Activated T-helper 17 cell treated with anti-CD3 and anti-CD28 coated beads, Interleukin-2, amount 50 U/mL, for 72 hours (primary cell): ENCODE data around the gene HOXA11. TPM values are rescaled to one million over a fixed set of nuclear protein-coding genes. Genes with fewer than 3 reads are reported as not detected.

Experiments used
- ATAC-seq: fragments of 150-1000 bp; cut with Tn5 transposase; replicated peaks from 2 replicates; pipeline ENCODE4 v1.10.0; 2021; ENCODE audit warnings: mild to moderate bottlenecking, moderate library complexity
- H3K27ac Mint-ChIP-seq: one replicate; pipeline ENCODE4 v1.8.0; 2022; ENCODE audit warnings: mixed read lengths
- H3K27me3 Mint-ChIP-seq: one replicate; pipeline ENCODE4 v1.8.0; 2022; ENCODE audit warnings: mixed read lengths
- H3K36me3 Mint-ChIP-seq: one replicate; pipeline ENCODE4 v1.8.0; 2022; ENCODE audit warnings: low read depth, mild to moderate bottlenecking, mixed read lengths
- H3K4me1 Mint-ChIP-seq: one replicate; pipeline ENCODE4 v1.8.0; 2022; ENCODE audit warnings: mixed read lengths
- H3K4me3 Mint-ChIP-seq: one replicate; pipeline ENCODE4 v1.8.0; 2022; ENCODE audit warnings: mild to moderate bottlenecking, mixed read lengths
- H3K9me3 Mint-ChIP-seq: one replicate; pipeline ENCODE4 v1.8.0; 2022; ENCODE audit warnings: mixed read lengths
- total RNA-seq, 2 donors: library from RNA; stranded (reverse); gene quantifications; one replicate each; pipeline ENCODE4 v1.2.3, GENCODE V29; 2022

HOXA11 gene
- total RNA-seq, 2 donors from 2014 or later: not detected

- Mint-ChIP-seq H3K27me3 (peaks cover 60% of the 10 kb centered on the region), H3K36me3 (peaks cover 17% of the 10 kb centered on the region), H3K4me1 (peaks cover 15% of the 10 kb centered on the region), H3K27ac (no peak overlapping the region), H3K4me3 (no peak overlapping the region), H3K9me3 (no peaks in the 10 kb centered on the region)
- no peak for ATAC-seq
Observed at GRCh38 chr7:27182285-27182841, 2.7 kb downstream of the HOXA11 start.

DNA sequence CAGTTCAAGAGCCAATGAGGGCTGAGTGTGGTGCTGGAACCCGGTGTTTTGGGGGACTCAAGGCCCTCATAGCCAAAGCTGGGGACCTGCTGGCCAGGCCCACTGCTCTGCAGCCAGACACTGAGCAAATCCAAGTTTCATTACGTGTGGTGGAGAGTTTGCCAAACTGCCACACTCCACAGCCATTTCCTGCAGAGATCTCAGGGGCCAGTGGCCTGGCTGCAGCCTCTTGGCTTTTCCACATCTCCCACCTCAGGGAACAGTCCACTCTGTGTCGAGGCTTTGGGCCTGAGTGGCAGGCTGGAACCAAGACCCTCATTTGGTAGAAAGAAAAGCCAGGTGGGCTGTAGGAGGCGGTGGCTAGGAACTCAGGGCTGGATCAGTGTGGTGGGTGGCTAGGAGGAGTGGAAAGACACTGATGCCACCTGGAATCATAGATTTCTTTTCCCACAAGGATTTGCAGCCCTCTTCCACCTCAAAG, 3.2 kb downstream of the HOXA11 start:
- no peaks in the 10 kb centered on the region for H3K9me3 Mint-ChIP-seq
- ATAC-seq: no peak
- H3K36me3 Mint-ChIP-seq: peaks cover 17% of the 10 kb centered on the region
- peaks cover 15% of the 10 kb centered on the region for H3K4me1 Mint-ChIP-seq
- no peak overlapping the region for H3K4me3 Mint-ChIP-seq
- no peak overlapping the region for H3K27ac Mint-ChIP-seq
- H3K27me3 Mint-ChIP-seq: peaks cover 54% of the 10 kb centered on the region

DNA sequence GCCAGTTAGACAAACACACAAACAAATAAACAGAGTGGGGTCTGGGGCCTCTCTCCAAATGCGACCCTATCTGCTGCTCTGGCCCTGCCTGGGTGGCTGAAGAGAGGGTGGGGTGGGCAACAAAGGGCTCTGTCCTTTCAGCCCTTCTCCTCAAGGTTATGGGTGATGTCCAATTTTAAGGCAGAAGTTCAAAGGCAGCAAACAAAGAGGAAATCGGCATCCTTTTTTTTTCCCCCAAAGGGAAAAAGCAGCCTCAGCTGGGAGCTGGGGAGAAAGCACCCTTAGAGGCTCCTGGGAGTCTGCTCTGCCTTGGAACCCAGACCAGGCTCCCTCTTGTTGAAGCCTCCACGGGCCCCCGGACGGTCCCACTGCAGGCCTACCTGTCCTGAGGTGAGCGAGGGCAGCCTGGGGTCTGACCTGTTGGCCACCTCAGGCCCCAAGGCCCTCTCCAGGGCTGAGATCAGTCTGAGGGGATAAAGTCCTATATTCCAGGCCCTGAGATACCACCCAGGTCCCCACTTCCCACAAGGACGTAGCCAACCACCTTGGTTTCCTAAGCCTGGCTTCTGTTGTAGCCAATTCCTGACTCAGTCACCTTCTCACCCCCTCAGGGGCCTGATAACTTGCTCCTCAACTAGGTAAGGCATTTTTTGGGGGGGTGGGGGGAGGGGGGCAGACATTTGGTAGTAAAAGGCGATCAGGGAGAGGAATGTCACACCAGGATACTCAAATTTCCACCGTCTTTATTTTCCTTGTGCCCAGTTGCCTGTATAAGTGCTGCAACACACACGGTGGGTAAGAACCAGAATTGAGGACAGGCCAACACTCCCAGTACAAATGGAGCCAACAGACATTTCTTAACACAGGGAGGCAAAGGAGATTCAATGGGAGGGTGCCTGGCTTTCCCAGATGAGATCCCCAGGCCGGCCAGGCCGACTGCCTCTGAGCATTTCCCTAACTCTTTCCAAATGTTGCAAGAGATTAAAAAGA, 4.3 kb downstream of the HOXA11 start:
- H3K9me3 Mint-ChIP-seq: no peaks in the 10 kb centered on the region
- no peak for ATAC-seq
- H3K27me3 Mint-ChIP-seq: peaks cover 48% of the 10 kb centered on the region
- H3K36me3 Mint-ChIP-seq: peaks cover 11% of the 10 kb centered on the region
- no peak overlapping the region for H3K4me3 Mint-ChIP-seq
- H3K27ac Mint-ChIP-seq: no peak overlapping the region
- H3K4me1 Mint-ChIP-seq: peaks cover 11% of the 10 kb centered on the region

GRCh38 chr7:27179503-27180430, 5.3 kb downstream of the HOXA11 start:
- peaks cover 7% of the 10 kb centered on the region for H3K4me1 Mint-ChIP-seq
- peak; percentile 59 for ATAC-seq
- no peak overlapping the region for H3K27ac Mint-ChIP-seq
- no peaks in the 10 kb centered on the region for H3K9me3 Mint-ChIP-seq
- peaks cover 47% of the 10 kb centered on the region for H3K27me3 Mint-ChIP-seq
- H3K4me3 Mint-ChIP-seq: peak overlapping the region; percentile 36
- peaks cover 2% of the 10 kb centered on the region for H3K36me3 Mint-ChIP-seq

- Mint-ChIP-seq H3K27me3 (peaks cover 46% of the 10 kb centered on the region), H3K36me3 (no peaks in the 10 kb centered on the region), H3K27ac (no peak overlapping the region), H3K4me3 (no peak overlapping the region), H3K4me1 (peaks cover 5% of the 10 kb centered on the region), H3K9me3 (no peaks in the 10 kb centered on the region)
- ATAC-seq: no peak
Observed at GRCh38 chr7:27179030-27179429, 6.0 kb downstream of the HOXA11 start.

- no peaks in the 10 kb centered on the region for H3K9me3 Mint-ChIP-seq
Observed at GRCh38 chr7:27178366-27178765, 6.7 kb downstream of the HOXA11 start.

DNA sequence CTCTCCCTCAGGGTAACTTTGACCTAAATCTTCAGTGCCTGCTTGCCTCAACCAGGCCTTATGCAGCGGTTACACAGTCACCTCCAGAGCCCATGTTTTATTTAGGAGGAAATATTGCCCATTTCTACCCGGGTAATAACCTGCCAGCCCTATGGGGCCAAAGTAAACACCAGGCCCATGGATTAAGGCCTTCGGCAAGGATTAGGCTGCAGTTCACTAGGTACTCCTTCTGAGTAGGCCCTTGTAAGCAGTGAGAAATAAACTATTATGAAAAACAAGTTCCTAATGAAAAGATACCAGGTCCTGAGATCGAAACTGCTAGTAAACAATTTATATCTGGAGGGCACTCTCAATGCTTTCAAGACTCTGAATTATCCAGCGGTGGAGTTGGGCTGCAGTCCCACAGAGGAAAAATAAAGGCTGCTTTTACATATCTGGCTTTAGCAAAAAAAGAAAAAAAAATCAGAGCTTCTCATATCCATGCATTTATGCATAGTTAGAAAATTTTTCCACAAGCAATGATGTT, 7.2 kb downstream of the HOXA11 start:
- H3K4me1 Mint-ChIP-seq: peaks cover 5% of the 10 kb centered on the region
- no peak overlapping the region for H3K4me3 Mint-ChIP-seq
- H3K36me3 Mint-ChIP-seq: no peaks in the 10 kb centered on the region
- ATAC-seq: no peak
- H3K27me3 Mint-ChIP-seq: peaks cover 44% of the 10 kb centered on the region
- H3K27ac Mint-ChIP-seq: no peak overlapping the region
- no peaks in the 10 kb centered on the region for H3K9me3 Mint-ChIP-seq

More at GRCh38 chr7:27178366-27178765, 6.7 kb downstream of the HOXA11 start:
- Mint-ChIP-seq H3K36me3 (no peaks in the 10 kb centered on the region), H3K4me3 (no peak overlapping the region), H3K27me3 (peaks cover 46% of the 10 kb centered on the region), H3K27ac (no peak overlapping the region), H3K4me1 (peaks cover 5% of the 10 kb centered on the region)
- ATAC-seq: no peak

- Mint-ChIP-seq H3K36me3 (peaks cover 3% of the 10 kb centered on the region), H3K4me1 (peaks cover 8% of the 10 kb centered on the region), H3K4me3 (no peak overlapping the region), H3K27me3 (peaks cover 44% of the 10 kb centered on the region), H3K9me3 (no peaks in the 10 kb centered on the region), H3K27ac (no peak overlapping the region)
- ATAC-seq: no peak
Observed at GRCh38 chr7:27176962-27177794, 7.9 kb downstream of the HOXA11 start.

DNA sequence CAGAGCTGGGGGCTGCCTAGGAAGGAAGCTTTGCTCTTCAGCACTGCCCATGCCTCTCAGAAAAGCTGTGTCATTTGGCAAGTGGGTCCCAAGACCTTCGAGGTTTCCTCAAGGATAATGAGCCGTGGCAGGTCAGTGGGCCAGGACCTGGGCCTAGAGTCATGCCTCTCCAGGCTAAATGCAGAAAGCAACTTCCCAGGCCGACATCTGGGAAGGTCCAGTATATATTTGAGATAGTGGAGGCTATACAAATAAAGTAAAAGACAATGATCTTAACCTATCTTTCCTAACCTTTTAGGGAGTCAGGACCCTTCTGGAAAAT, 8.5 kb downstream of the HOXA11 start:
- H3K27ac Mint-ChIP-seq: no peak overlapping the region
- peaks cover 14% of the 10 kb centered on the region for H3K4me1 Mint-ChIP-seq
- H3K9me3 Mint-ChIP-seq: no peaks in the 10 kb centered on the region
- no peak overlapping the region for H3K4me3 Mint-ChIP-seq
- no peak for ATAC-seq
- H3K36me3 Mint-ChIP-seq: peaks cover 7% of the 10 kb centered on the region
- peaks cover 51% of the 10 kb centered on the region for H3K27me3 Mint-ChIP-seq

GRCh38 chr7:27175626-27176523, 9.2 kb downstream of the HOXA11 start:
- no peak overlapping the region for H3K27ac Mint-ChIP-seq
- no peaks in the 10 kb centered on the region for H3K9me3 Mint-ChIP-seq
- H3K4me1 Mint-ChIP-seq: peaks cover 14% of the 10 kb centered on the region
- no peak for ATAC-seq
- H3K4me3 Mint-ChIP-seq: no peak overlapping the region
- peaks cover 7% of the 10 kb centered on the region for H3K36me3 Mint-ChIP-seq
- peaks cover 52% of the 10 kb centered on the region for H3K27me3 Mint-ChIP-seq

DNA sequence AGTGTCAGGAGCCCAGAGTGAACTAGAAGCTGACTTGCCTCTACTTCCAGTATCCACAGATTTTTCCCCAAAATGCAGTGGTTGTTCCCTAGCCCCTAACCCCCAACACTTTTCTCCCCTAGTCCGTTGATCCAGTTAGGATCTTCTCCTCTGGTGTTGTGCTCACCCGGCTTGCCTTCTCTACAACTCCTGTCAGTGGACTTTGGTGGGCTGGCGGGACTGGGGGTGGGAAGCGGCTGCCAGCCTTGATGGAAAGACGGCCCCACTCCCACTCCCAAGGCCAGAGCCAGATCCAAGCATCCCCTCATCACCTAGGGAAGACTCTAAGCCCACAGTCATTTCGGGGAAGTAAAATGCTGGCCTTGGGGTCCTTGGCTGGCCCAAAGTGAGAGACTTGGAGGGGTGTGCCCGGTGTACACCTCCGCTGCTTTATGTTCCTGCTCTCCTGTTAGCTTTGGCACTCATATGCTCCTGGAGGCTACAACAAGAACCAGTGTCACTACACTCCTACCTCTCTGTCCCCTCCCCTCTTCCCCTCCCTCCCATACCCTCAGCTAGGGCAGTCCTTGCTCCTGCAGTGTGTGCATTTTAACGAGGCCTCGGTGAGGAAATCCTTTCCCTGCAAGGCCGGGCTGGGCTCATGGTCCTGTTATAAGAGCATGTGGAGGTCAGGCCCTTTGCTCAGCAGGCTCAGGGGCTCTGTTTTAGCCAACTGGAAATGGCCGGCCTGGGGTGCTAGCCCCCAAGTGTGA, 10.0 kb downstream of the HOXA11 start:
- Mint-ChIP-seq H3K27ac (no peak overlapping the region), H3K27me3 (peaks cover 56% of the 10 kb centered on the region), H3K9me3 (no peaks in the 10 kb centered on the region), H3K36me3 (peaks cover 7% of the 10 kb centered on the region), H3K4me3 (peak overlapping the region; percentile 49), H3K4me1 (peaks cover 14% of the 10 kb centered on the region)
- no peak for ATAC-seq
